HCT116 (cell line): ENCODE data around the gene TXNDC15. TPM values are rescaled to one million over a fixed set of nuclear protein-coding genes. Genes with fewer than 3 reads are reported as not detected.

ENCODE experiments used
- ATAC-seq: fragments of 200-7000 bp; cut with Tn5 transposase; 2 replicates; pipeline ENCODE4 v1.9.1; 2020; ENCODE audit warnings: mild to moderate bottlenecking, moderate library complexity
- BruUV-seq: library from RNA; stranded (reverse); fragments of 400-500 nt; replicated peaks from 2 replicates; lab custom pipeline; 2021; lab: Mats Ljungman, UMichigan
- CTCF ChIA-PET: fragments of 300-600 bp; sonication (Branson Sonifier 250); formaldehyde crosslinking; loops from one replicate; lab custom pipeline; 2021; ENCODE audit warnings: antibody characterized with exemption; lab: Charles Lee
- POLR2A ChIA-PET: fragments of 300-600, 350-600 bp; sonication (Branson Sonifier 250); formaldehyde crosslinking; loops from one replicate; lab custom pipeline; 2021; ENCODE audit warnings: antibody characterized with exemption; lab: Charles Lee
- RAD21 ChIA-PET, 2 experiments: fragments of 300-600 bp; sonication (Branson Sonifier 250); formaldehyde crosslinking; loops; one replicate each; lab custom pipeline; 2023; ENCODE audit warnings: low total read pairs in 2 of 2; ENCODE audit not compliant: uncharacterized antibody in 2 of 2, unreplicated experiment in 2 of 2, low non-redundant PET in 1 of 2; lab: Charles Lee
- DNase-seq: peaks from one replicate; pipeline ENCODE4 v3.0.0-alpha.2; 2010; ENCODE audit warnings: low read depth, low spot score
- H2AFZ ChIP-seq: fragments of 200-600 bp; shearing (Covaris generic), sonication (generic); 2 replicates; pipeline ENCODE4 v1.6.1; 2017; ENCODE audit warnings: low read depth, mixed run types, mixed read lengths, antibody characterized with exemption, low read length; ENCODE audit not compliant: poor library complexity, severe bottlenecking
- H3K27ac ChIP-seq: 2 replicates; pipeline ENCODE4 v1.5.1; 2012; ENCODE audit warnings: low read depth, low read length
- H3K27me3 ChIP-seq: fragments of 200-600 bp; sonication (generic); 2 replicates; pipeline ENCODE4 v1.6.1; 2016; ENCODE audit warnings: mixed run types, low read length, mixed read lengths; ENCODE audit not compliant: insufficient read depth
- H3K36me3 ChIP-seq, 2 experiments: fragments of 200-500 bp in 1 of 2; fragments of 200-600 bp in 1 of 2; sonication (Bioruptor generic) in 1 of 2; sonication (generic) in 1 of 2; 2 replicates each; pipeline versions ENCODE4 v1.5.1 to v1.6.1; 2014 to 2016; ENCODE audit warnings: low read length in 2 of 2, inconsistent platforms in 1 of 2, mixed read lengths in 1 of 2, mixed run types in 1 of 2; ENCODE audit not compliant: insufficient read depth in 2 of 2, control insufficient read depth in 1 of 2
- H3K4me1 ChIP-seq, 2 experiments: fragments of 200-600 bp in 1 of 2; sonication (generic) in 1 of 2; 2 replicates each; pipeline versions ENCODE4 v1.5.1 to v1.6.1; 2012 to 2017; ENCODE audit warnings: low read length in 2 of 2, inconsistent platforms in 1 of 2, mild to moderate bottlenecking in 1 of 2, mixed read lengths in 1 of 2, mixed run types in 1 of 2, moderate library complexity in 1 of 2; ENCODE audit not compliant: insufficient read depth in 2 of 2, control insufficient read depth in 1 of 2
- H3K4me2 ChIP-seq: fragments of 200-600 bp; sonication (generic); 2 replicates; pipeline ENCODE4 v1.6.1; 2017; ENCODE audit warnings: mixed run types, low read length, mixed read lengths
- H3K4me3 ChIP-seq, 2 experiments: fragments of 200-600 bp in 1 of 2; sonication (generic) in 1 of 2; replicated peaks in 1 of 2; 2 replicates each; pipeline ENCODE4 v1.5.1; 2011 to 2016; ENCODE audit warnings: low read length in 2 of 2, control low read depth in 1 of 2, low read depth in 1 of 2, mild to moderate bottlenecking in 1 of 2, mixed read lengths in 1 of 2, mixed run types in 1 of 2
- H3K79me2 ChIP-seq: fragments of 200-600 bp; sonication (generic); 2 replicates; pipeline ENCODE4 v1.6.1; 2017; ENCODE audit warnings: mild to moderate bottlenecking, mixed run types, low read length, moderate library complexity, mixed read lengths; ENCODE audit not compliant: insufficient read depth
- H3K9ac ChIP-seq: fragments of 200-600 bp; sonication (generic); 2 replicates; pipeline ENCODE4 v1.6.1; 2016; ENCODE audit warnings: low read length, mixed read lengths
- H3K9me2 ChIP-seq: fragments of 200-600 bp; sonication (generic), shearing (Covaris generic); 2 replicates; pipeline ENCODE4 v1.6.1; 2017; ENCODE audit warnings: mixed run types, mild to moderate bottlenecking, moderate library complexity; ENCODE audit not compliant: insufficient read depth
- H3K9me3 ChIP-seq, 2 experiments: fragments of 200-500 bp in 1 of 2; fragments of 200-600 bp in 1 of 2; sonication (Bioruptor generic) in 1 of 2; sonication (generic) in 1 of 2; 2 replicates each; pipeline ENCODE4 v1.6.1; 2014 to 2017; ENCODE audit warnings: low read length in 2 of 2, mixed read lengths in 2 of 2, inconsistent platforms in 1 of 2, low read depth in 1 of 2, mild to moderate bottlenecking in 1 of 2, mixed run types in 1 of 2, moderate library complexity in 1 of 2; ENCODE audit not compliant: control insufficient read depth in 1 of 2, insufficient read depth in 1 of 2
- H4K20me1 ChIP-seq: fragments of 200-600 bp; sonication (generic), shearing (Covaris generic); 2 replicates; pipeline ENCODE4 v1.6.1; 2017; ENCODE audit warnings: mixed run types, mild to moderate bottlenecking, moderate library complexity; ENCODE audit not compliant: insufficient read depth
- ATF3 ChIP-seq: IDR thresholded peaks from 2 replicates; pipeline ENCODE4 v1.6.1; 2012
- EGR1 ChIP-seq: IDR thresholded peaks from 2 replicates; pipeline ENCODE4 v1.6.1; 2012; ENCODE audit warnings: low read depth
- EZH2 ChIP-seq: fragments of 200-600 bp; sonication (generic); IDR thresholded peaks from 2 replicates; pipeline ENCODE4 v1.6.1; 2017; ENCODE audit warnings: antibody characterized with exemption, mixed run types
- EZH2phosphoT487 ChIP-seq: fragments of 200-600 bp; IDR thresholded peaks from 2 replicates; pipeline ENCODE4 v1.6.1; 2018; ENCODE audit warnings: antibody characterized with exemption, borderline replicate concordance
- FOSL1 ChIP-seq: IDR thresholded peaks from 2 replicates; pipeline ENCODE4 v1.6.1; 2012; ENCODE audit warnings: low read depth
- JUND ChIP-seq: IDR thresholded peaks from 2 replicates; pipeline ENCODE4 v1.6.1; 2012
- POLR2A ChIP-seq: IDR thresholded peaks from 2 replicates; pipeline ENCODE4 v1.7.0; 2011; ENCODE audit warnings: borderline replicate concordance; ENCODE audit not compliant: insufficient read depth, insufficient read length; ENCODE audit errors: extremely low read depth
- POLR2AphosphoS5 ChIP-seq: IDR thresholded peaks from 2 replicates; pipeline ENCODE4 v1.6.1; 2011; ENCODE audit warnings: mild to moderate bottlenecking, low read depth, low read length, moderate library complexity
- RAD21 ChIP-seq: IDR thresholded peaks from 2 replicates; pipeline ENCODE4 v1.6.1; 2012; ENCODE audit warnings: low read depth, mild to moderate bottlenecking
- SIN3A ChIP-seq: IDR thresholded peaks from 2 replicates; pipeline ENCODE4 v1.6.1; 2012; ENCODE audit warnings: low read depth
- SP1 ChIP-seq: IDR thresholded peaks from 2 replicates; pipeline ENCODE4 v1.6.1; 2012; ENCODE audit warnings: low read depth
- SRF ChIP-seq: IDR thresholded peaks from 2 replicates; pipeline ENCODE4 v1.6.1; 2012; ENCODE audit warnings: low read depth
- TCF7L2 ChIP-seq: IDR thresholded peaks from 2 replicates; pipeline ENCODE4 v1.7.0; 2011; ENCODE audit warnings: borderline replicate concordance, inconsistent platforms; ENCODE audit not compliant: insufficient read depth, insufficient read length; ENCODE audit errors: extremely low read depth
- YY1 ChIP-seq: IDR thresholded peaks from 2 replicates; pipeline ENCODE4 v1.6.1; 2011; ENCODE audit warnings: low read length, low read depth, moderate library complexity, mild to moderate bottlenecking; ENCODE audit not compliant: insufficient replicate concordance; ENCODE audit errors: extremely low read depth
- ZBTB33 ChIP-seq: IDR thresholded peaks from 2 replicates; pipeline ENCODE4 v1.6.1; 2011; ENCODE audit warnings: mild to moderate bottlenecking, low read length, moderate library complexity; ENCODE audit not compliant: insufficient replicate concordance; ENCODE audit errors: extremely low read depth
- ZFX ChIP-seq: fragments of 450-650 bp; IDR thresholded peaks from 2 replicates; pipeline ENCODE4 v1.6.1; 2017
- intact Hi-C: fragments of 100-400 bp; cut with micrococcal nuclease; formaldehyde crosslinking; loops from 2 replicates; pipeline ENCODE4 v1.10.0; 2022
- total RNA-seq: library from RNA; stranded (reverse); gene quantifications from one replicate; pipeline ENCODE4 v1.2.1, GENCODE V29; 2021; ENCODE audit not compliant: unreplicated experiment
- TF ChIP-seq, protein P1 (sequence below), 3 experiments: fragments of 200-600 bp in 1 of 3; sonication (generic) in 1 of 3; IDR thresholded peaks in 2 of 3; conservative IDR thresholded peaks in 1 of 3; 2 replicates each; pipeline ENCODE4 v1.5.1; 2012 to 2017; ENCODE audit warnings: low read depth in 2 of 3, low read length in 2 of 3, antibody characterized with exemption in 1 of 3, borderline replicate concordance in 1 of 3, control low read depth in 1 of 3, mild to moderate bottlenecking in 1 of 3, mixed read lengths in 1 of 3, mixed run types in 1 of 3, moderate library complexity in 1 of 3; ENCODE audit not compliant: insufficient read depth in 1 of 3
- TF ChIP-seq, protein P2 (sequence below): IDR thresholded peaks from 2 replicates; pipeline ENCODE4 v1.6.1; 2012; ENCODE audit warnings: low read depth

TXNDC15 gene
- total RNA-seq, 1 experiment from 2014 or later: 17.8 TPM

- Histone ChIP-seq H3K4me3 (peak within 1 kb of the TSS; percentile 66 to 86), H3K36me3 (no peaks in the 10 kb centered on the region), H3K27ac (peak within 1 kb of the TSS; percentile 99), H3K9ac (peak within 1 kb of the TSS; percentile 97), H3K9me2 (no peaks in the 10 kb centered on the region), H3K79me2 (peaks cover 15% of the 10 kb centered on the region), H2AFZ (peak within 1 kb of the TSS; percentile 74), H3K4me2 (peak within 1 kb of the TSS; percentile 96), H3K27me3 (no peaks in the 10 kb centered on the region), H3K9me3 (no peaks in the 10 kb centered on the region), H3K4me1 (peaks cover 16 to 33% of the 10 kb centered on the region in 2 experiments), H4K20me1 (no peaks in the 10 kb centered on the region)
- RAD21 ChIA-PET: interaction anchor here (0.6 to 1.3 kb wide), 6 partner anchors 13 to 318 kb away, joined by 3 to 4 read pairs (median 3); partner anchors contain the start of gene CAMLG (in 1 of the 2)
- ATAC-seq (peak; percentile 83), DNase-seq (peak; percentile 83)
- TF ChIP-seq JUND (no peak), FOSL1 (no peak), POLR2AphosphoS5 (peak; percentile 75), YY1 (peak; percentile 84), SP1 (no peak), ATF3 (no peak), ZBTB33 (peak; percentile 59), ZFX (peak; percentile 88), TCF7L2 (peak; percentile 27), EZH2phosphoT487 (no peak), EZH2 (no peak), EGR1 (no peak), POLR2A (peak; percentile 53), SRF (no peak), RAD21 (no peak), SIN3A (no peak)
- TF ChIP-seq, protein P1, sequence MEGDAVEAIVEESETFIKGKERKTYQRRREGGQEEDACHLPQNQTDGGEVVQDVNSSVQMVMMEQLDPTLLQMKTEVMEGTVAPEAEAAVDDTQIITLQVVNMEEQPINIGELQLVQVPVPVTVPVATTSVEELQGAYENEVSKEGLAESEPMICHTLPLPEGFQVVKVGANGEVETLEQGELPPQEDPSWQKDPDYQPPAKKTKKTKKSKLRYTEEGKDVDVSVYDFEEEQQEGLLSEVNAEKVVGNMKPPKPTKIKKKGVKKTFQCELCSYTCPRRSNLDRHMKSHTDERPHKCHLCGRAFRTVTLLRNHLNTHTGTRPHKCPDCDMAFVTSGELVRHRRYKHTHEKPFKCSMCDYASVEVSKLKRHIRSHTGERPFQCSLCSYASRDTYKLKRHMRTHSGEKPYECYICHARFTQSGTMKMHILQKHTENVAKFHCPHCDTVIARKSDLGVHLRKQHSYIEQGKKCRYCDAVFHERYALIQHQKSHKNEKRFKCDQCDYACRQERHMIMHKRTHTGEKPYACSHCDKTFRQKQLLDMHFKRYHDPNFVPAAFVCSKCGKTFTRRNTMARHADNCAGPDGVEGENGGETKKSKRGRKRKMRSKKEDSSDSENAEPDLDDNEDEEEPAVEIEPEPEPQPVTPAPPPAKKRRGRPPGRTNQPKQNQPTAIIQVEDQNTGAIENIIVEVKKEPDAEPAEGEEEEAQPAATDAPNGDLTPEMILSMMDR (IDR thresholded peaks at IDR 0.05 in 2 of 3, conservative IDR thresholded peaks at IDR 0.05 in 1 of 3; ENCODE audit: borderline replicate concordance in 1 of 3, insufficient read depth in 1 of 3, low read depth in 2 of 3, low read length in 2 of 3): peak in 2 of 3 experiments; percentile 76 to 86; a peak in 4 of 6 replicates
- TF ChIP-seq, protein P2, sequence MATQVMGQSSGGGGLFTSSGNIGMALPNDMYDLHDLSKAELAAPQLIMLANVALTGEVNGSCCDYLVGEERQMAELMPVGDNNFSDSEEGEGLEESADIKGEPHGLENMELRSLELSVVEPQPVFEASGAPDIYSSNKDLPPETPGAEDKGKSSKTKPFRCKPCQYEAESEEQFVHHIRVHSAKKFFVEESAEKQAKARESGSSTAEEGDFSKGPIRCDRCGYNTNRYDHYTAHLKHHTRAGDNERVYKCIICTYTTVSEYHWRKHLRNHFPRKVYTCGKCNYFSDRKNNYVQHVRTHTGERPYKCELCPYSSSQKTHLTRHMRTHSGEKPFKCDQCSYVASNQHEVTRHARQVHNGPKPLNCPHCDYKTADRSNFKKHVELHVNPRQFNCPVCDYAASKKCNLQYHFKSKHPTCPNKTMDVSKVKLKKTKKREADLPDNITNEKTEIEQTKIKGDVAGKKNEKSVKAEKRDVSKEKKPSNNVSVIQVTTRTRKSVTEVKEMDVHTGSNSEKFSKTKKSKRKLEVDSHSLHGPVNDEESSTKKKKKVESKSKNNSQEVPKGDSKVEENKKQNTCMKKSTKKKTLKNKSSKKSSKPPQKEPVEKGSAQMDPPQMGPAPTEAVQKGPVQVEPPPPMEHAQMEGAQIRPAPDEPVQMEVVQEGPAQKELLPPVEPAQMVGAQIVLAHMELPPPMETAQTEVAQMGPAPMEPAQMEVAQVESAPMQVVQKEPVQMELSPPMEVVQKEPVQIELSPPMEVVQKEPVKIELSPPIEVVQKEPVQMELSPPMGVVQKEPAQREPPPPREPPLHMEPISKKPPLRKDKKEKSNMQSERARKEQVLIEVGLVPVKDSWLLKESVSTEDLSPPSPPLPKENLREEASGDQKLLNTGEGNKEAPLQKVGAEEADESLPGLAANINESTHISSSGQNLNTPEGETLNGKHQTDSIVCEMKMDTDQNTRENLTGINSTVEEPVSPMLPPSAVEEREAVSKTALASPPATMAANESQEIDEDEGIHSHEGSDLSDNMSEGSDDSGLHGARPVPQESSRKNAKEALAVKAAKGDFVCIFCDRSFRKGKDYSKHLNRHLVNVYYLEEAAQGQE: no peak
- no TSS peak for BruUV-seq
- POLR2A ChIA-PET: interaction anchor here (0.5 to 2.1 kb wide), 11 partner anchors 8 to 505 kb away, joined by 3 to 10 read pairs (median 3); partner anchors contain the start of genes C5orf24, CAMLG, DDX46 and TXNDC15
- CTCF ChIA-PET: interaction anchor here (0.9 to 3.2 kb wide), 17 partner anchors 10 to 320 kb away, joined by 3 to 22 read pairs (median 3); partner anchors contain the start of genes C5orf24, CAMLG, PITX1 and TXNDC15
- intact Hi-C loops: loop anchor here (1.0 to 10.0 kb wide), 6 partner anchors 30 to 600 kb away; partner anchors contain the start of genes CAMLG and TXNDC15
These were observed 30.6 kb downstream of the TXNDC15 start, which contains the start of gene PCBD2 for GRCh38 chr5:134904610-134905245. PCBD2 (plus strand) TSS chr5:134905131; CDS start chr5:134905140, 9 bp downstream.
